Thoracic aorta (tissue), 2 donors: ENCODE data around the gene BCL2L14. TPM values are rescaled to one million over a fixed set of nuclear protein-coding genes. Genes with fewer than 3 reads are reported as not detected.

Experiments
- ATAC-seq: fragments of 150-250 bp; one replicate; pipeline ENCODE4 v1.8.0; 2017; ENCODE audit warnings: low read depth; ENCODE audit not compliant: insufficient number of reproducible peaks, low FRiP score
- DNase-seq: peaks from one replicate; pipeline ENCODE4 v3.0.0-alpha.2; 2020; ENCODE audit warnings: low spot score
- H3K27ac ChIP-seq, 2 donors: fragments of 200-600 bp; sonication (generic); 1 replicate in 1 of 2; 2 replicates in 1 of 2; pipeline ENCODE4 v1.5.1; 2016; ENCODE audit warnings: mild to moderate bottlenecking in 2 of 2, moderate library complexity in 2 of 2
- H3K27me3 ChIP-seq: fragments of 200-600 bp; sonication (generic); replicated peaks from 2 replicates; pipeline ENCODE4 v1.6.0; 2016; ENCODE audit warnings: mild to moderate bottlenecking; ENCODE audit not compliant: insufficient read depth
- H3K36me3 ChIP-seq: fragments of 200-600 bp; sonication (generic); one replicate; pipeline ENCODE4 v1.5.1; 2016
- H3K4me1 ChIP-seq, 2 donors: fragments of 200-600 bp; sonication (generic); 1 replicate in 1 of 2; 2 replicates in 1 of 2; pipeline versions ENCODE4 v1.5.1 to v1.6.0; 2016; ENCODE audit warnings: low read depth in 2 of 2, mild to moderate bottlenecking in 1 of 2; ENCODE audit not compliant: control insufficient read depth in 1 of 2
- H3K4me3 ChIP-seq: fragments of 200-600 bp; sonication (generic); 2 replicates; pipeline ENCODE4 v1.5.1; 2016; ENCODE audit warnings: mild to moderate bottlenecking
- H3K9me3 ChIP-seq: fragments of 200-600 bp; sonication (generic); 2 replicates; pipeline ENCODE4 v1.5.1; 2016
- total RNA-seq, 2 donors: library from RNA; depleted of rRNA; stranded (reverse); fragments of >200 nt; gene quantifications; one replicate each; pipeline versions ENCODE4 v1.1.0 to v1.2.3, GENCODE V29; 2016
- TF ChIP-seq, protein P1 (sequence below): fragments of 200-600 bp; sonication (generic); IDR thresholded peaks from one replicate; pipeline ENCODE4 v1.5.1; 2019; ENCODE audit warnings: antibody characterized with exemption

The BCL2L14 gene
- total RNA-seq, 2 donors from 2014 or later: 0.85 TPM; not detected in 1

DNA sequence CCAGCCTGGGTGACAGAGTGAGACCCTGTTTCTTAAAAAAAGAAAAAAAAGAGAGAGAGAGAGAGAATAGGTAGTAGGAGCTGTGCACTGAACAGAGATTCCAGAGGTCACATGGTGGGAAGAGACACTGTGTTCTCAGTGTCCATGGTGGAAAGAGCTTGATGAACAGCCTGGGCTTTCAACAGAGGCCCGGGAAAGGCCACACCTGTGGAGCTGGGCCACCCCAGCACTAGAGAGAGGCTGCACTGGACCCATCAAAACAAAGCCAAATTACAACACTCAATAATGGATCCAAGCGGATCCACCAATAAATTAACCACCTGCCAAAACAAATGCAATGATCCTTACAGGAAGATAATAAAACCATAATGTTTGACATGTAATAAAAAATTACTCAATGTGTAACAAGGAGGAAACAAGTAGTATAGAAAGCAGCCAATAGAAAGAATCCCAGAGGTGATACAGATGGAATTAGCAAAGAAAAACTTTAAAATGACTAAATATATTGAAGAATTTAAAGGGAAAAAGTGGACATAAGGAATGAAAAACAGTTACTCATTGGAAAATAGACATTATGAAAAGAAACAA, 44.8 kb upstream of the BCL2L14 start:
- Histone ChIP-seq H3K9me3 (no peaks in the 10 kb centered on the region), H3K27me3 (no peaks in the 10 kb centered on the region), H3K4me3 (no peak overlapping the region), H3K36me3 (no peaks in the 10 kb centered on the region), H3K27ac (no peak overlapping the region), H3K4me1 (no peaks in the 10 kb centered on the region)
- ATAC-seq (no peak), DNase-seq (no peak)
- TF ChIP-seq, protein P1, sequence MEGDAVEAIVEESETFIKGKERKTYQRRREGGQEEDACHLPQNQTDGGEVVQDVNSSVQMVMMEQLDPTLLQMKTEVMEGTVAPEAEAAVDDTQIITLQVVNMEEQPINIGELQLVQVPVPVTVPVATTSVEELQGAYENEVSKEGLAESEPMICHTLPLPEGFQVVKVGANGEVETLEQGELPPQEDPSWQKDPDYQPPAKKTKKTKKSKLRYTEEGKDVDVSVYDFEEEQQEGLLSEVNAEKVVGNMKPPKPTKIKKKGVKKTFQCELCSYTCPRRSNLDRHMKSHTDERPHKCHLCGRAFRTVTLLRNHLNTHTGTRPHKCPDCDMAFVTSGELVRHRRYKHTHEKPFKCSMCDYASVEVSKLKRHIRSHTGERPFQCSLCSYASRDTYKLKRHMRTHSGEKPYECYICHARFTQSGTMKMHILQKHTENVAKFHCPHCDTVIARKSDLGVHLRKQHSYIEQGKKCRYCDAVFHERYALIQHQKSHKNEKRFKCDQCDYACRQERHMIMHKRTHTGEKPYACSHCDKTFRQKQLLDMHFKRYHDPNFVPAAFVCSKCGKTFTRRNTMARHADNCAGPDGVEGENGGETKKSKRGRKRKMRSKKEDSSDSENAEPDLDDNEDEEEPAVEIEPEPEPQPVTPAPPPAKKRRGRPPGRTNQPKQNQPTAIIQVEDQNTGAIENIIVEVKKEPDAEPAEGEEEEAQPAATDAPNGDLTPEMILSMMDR: no peak

DNA sequence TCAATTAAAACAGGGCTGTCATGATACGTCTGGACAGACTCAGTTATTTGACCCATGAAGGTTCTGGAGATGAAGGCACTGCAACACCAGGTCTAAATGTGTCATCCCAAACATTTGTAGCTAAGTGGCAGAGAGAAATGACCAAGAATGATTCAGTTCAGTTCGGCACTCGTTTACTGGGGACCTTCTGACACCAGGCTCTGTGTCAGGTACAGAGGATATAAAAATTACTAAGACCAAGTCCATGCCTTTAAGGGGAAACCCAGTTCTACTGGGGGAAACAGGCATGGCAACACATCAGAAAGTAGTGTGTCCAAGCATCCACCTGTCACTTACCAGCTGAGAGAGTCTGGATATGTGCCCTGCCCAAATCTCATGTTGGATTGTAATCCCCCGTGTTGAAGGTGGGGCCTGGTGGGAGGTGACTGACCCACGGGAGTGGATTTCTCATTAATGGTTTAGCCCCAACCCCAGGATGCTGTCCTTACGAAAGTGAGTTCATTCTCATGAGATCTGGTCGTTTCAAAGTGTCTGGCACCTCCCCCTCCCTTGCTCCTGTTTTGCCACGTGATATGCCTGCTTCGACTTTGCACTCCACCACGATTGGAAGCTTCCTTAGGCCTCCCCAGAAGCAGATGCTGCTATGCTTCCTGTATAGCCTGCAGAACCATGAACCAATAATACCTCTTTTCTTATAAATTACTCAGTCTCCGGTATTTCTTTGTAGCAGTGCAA, 41.9 kb upstream of the BCL2L14 start:
- peaks cover 0 to 6% of the 10 kb centered on the region in 2 donors for H3K4me1 ChIP-seq
- H3K27me3 ChIP-seq: no peaks in the 10 kb centered on the region
- no peak for ATAC-seq
- no peak overlapping the region for H3K27ac ChIP-seq
- no peaks in the 10 kb centered on the region for H3K36me3 ChIP-seq
- no peaks in the 10 kb centered on the region for H3K9me3 ChIP-seq
- TF ChIP-seq, protein P1: no peak
- no peak for DNase-seq
- no peak overlapping the region for H3K4me3 ChIP-seq

DNA sequence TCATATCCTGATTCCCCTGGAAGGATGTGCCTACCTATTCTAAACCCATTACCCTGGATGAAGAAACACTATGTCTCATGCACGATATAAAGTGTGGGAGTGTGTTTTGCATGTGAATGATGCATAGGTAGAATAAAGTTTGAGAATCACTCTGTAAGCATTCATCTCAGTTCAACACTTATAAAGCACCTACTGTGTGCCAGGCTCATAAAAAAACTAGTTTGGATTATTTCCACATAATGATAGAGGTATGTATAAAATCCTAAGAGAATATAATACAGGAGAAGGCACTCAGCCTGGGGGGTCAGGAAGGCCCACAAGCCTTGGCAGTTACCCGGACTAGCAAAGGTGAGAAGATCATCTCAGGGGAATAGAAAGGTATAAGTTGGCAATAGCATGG, 41.1 kb upstream of the BCL2L14 start:
- TF ChIP-seq, protein P1: no peak
- no peaks in the 10 kb centered on the region for H3K9me3 ChIP-seq
- ATAC-seq (no peak), DNase-seq (no peak)
- no peak overlapping the region for H3K4me3 ChIP-seq
- no peak overlapping the region for H3K27ac ChIP-seq
- peaks cover 0 to 6% of the 10 kb centered on the region in 2 donors for H3K4me1 ChIP-seq
- no peaks in the 10 kb centered on the region for H3K27me3 ChIP-seq
- H3K36me3 ChIP-seq: no peaks in the 10 kb centered on the region

DNA sequence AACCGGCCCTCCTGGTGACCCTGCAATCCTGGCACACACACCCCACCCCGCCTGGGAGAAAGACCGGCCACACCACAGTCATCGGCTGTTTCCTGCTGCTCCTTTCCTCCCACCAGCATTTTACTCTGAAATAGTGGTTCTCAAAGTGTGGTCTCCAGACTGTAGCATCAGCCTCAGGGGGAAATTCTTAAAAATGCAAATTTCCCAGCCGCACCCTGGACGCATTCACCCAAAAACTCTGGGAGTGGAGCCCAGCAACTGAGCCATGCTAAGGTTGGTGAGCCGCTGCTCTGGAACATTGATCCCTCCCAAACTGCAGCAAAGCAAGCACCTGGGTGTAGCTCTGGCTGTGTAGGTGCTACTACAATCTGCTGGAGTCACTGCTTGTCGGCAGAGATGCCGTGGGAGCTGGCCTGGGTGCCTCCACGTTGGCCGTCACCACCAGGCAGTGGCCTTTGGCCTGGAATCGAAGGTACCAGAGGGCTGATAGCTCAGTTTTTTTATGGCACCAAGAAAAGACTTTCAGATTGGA, 38.4 kb upstream of the BCL2L14 start:
- Histone ChIP-seq H3K27me3 (no peaks in the 10 kb centered on the region), H3K36me3 (no peaks in the 10 kb centered on the region), H3K9me3 (no peaks in the 10 kb centered on the region), H3K4me3 (peak overlapping the region; percentile 69), H3K27ac (peak overlapping the region; percentile 59 to 60), H3K4me1 (peaks cover 0 to 6% of the 10 kb centered on the region in 2 donors)
- ATAC-seq: no peak
- DNase-seq: no peak
- TF ChIP-seq, protein P1: no peak
